DOHH2 (cell line): ENCODE results near the gene CENPP.

Experiments used
- CTCF ChIP-seq: fragments of 200-600 bp; sonication (generic); IDR thresholded peaks from one replicate; pipeline ENCODE4 v1.5.1; 2014; ENCODE audit warnings: antibody characterized with exemption, mild to moderate bottlenecking, low read depth, low read length; ENCODE audit not compliant: poor library complexity, severe bottlenecking
- EZH2phosphoT487 ChIP-seq: fragments of 200-600 bp; sonication (generic); IDR thresholded peaks from 2 replicates; pipeline ENCODE4 v1.6.1; 2017; ENCODE audit warnings: borderline replicate concordance, mild to moderate bottlenecking, antibody characterized with exemption, low read length, moderate library complexity, mixed read lengths

GRCh38 chr9:92510747-92511146 lies 185.0 kb downstream of the CENPP start:
- TF ChIP-seq CTCF (no peak), EZH2phosphoT487 (no peak)
